ENCODE data around the gene DENND1A.

DENND1A gene

GRCh38 chr9:123571240-123571639 lies 358.7 kb downstream of the DENND1A start:
- no peak overlapping the region for H3K4me3 ChIP-seq (ENCODE audit: insufficient read length, low read depth)
- no peaks in the 10 kb centered on the region for H3K4me1 ChIP-seq (ENCODE audit: insufficient read depth, insufficient read length)
- no peak overlapping the region for H3K9ac ChIP-seq (ENCODE audit: insufficient read length, low read depth)
- peaks cover 10% of the 10 kb centered on the region for H3K9me3 ChIP-seq (ENCODE audit: insufficient read depth, low read length)
- DNase-seq (ENCODE audit: low read depth, low spot score) = no peak
- TF ChIP-seq SUZ12 (IDR thresholded peaks at IDR 0.05; ENCODE audit: extremely low read depth, insufficient read depth, insufficient read length) (no peak), YY1 (IDR thresholded peaks at IDR 0.05; ENCODE audit: insufficient read depth, insufficient read length) (no peak), ZNF274 (IDR thresholded peaks at IDR 0.05; ENCODE audit: low read depth, low read length) (no peak)
- no peaks in the 10 kb centered on the region for H3K27me3 ChIP-seq (ENCODE audit: insufficient read depth, insufficient read length)
- H3K36me3 ChIP-seq (ENCODE audit: insufficient read depth, insufficient read length, low read length) = no peaks in the 10 kb centered on the region

GRCh38 chr9:123568691-123569688 lies 360.9 kb downstream of the DENND1A start:
- Histone ChIP-seq H3K27me3 (ENCODE audit: insufficient read depth, insufficient read length) (no peaks in the 10 kb centered on the region), H3K4me1 (ENCODE audit: insufficient read depth, insufficient read length) (no peaks in the 10 kb centered on the region), H3K9ac (ENCODE audit: insufficient read length, low read depth) (no peak overlapping the region), H3K36me3 (ENCODE audit: insufficient read depth, insufficient read length, low read length) (no peaks in the 10 kb centered on the region), H3K4me3 (ENCODE audit: insufficient read length, low read depth) (no peak overlapping the region), H3K9me3 (ENCODE audit: insufficient read depth, low read length) (0 out of 2 replicates have a peak, but pooled peaks cover 5% of the 10 kb centered on the region)
- TF ChIP-seq SUZ12 (IDR thresholded peaks at IDR 0.05; ENCODE audit: extremely low read depth, insufficient read depth, insufficient read length) = no peak
- no peak for TF ChIP-seq YY1 (IDR thresholded peaks at IDR 0.05; ENCODE audit: insufficient read depth, insufficient read length)
- TF ChIP-seq ZNF274 (IDR thresholded peaks at IDR 0.05; ENCODE audit: low read depth, low read length) = no peak
- no peak for DNase-seq (ENCODE audit: low read depth, low spot score)

DNA sequence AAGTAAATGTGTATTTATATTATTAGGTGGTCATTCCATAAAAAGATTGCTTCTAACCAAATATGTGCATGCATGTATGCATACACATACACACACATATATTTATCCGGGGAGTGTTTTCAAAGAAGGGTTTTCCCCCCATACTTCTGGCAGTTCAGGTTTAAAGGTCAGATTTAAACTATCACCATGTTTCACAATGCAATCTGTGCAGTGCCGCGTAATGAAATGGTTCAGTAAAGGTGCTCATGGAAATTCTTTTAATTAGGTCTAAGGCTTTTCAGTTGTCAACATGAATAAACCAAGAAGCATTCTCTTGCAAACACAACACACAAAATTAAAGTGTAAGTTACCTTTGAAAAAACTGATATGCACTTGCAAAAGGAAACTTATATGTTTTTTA lies 362.9 kb downstream of the DENND1A start:
- H3K27me3 ChIP-seq (ENCODE audit: insufficient read depth, insufficient read length) = no peaks in the 10 kb centered on the region
- no peak overlapping the region for H3K9ac ChIP-seq (ENCODE audit: insufficient read length, low read depth)
- no peaks in the 10 kb centered on the region for H3K36me3 ChIP-seq (ENCODE audit: insufficient read depth, insufficient read length, low read length)
- TF ChIP-seq SUZ12 (IDR thresholded peaks at IDR 0.05; ENCODE audit: extremely low read depth, insufficient read depth, insufficient read length) (no peak), YY1 (IDR thresholded peaks at IDR 0.05; ENCODE audit: insufficient read depth, insufficient read length) (no peak), ZNF274 (IDR thresholded peaks at IDR 0.05; ENCODE audit: low read depth, low read length) (no peak)
- 0 out of 2 replicates have a peak, but pooled peaks cover 5% of the 10 kb centered on the region for H3K9me3 ChIP-seq (ENCODE audit: insufficient read depth, low read length)
- no peak overlapping the region for H3K4me3 ChIP-seq (ENCODE audit: insufficient read length, low read depth)
- DNase-seq (ENCODE audit: low read depth, low spot score) = no peak
- H3K4me1 ChIP-seq (ENCODE audit: insufficient read depth, insufficient read length) = no peaks in the 10 kb centered on the region

GRCh38 chr9:123564652-123565051 lies 365.3 kb downstream of the DENND1A start:
- no peak overlapping the region for H3K9ac ChIP-seq (ENCODE audit: insufficient read length, low read depth)
- TF ChIP-seq SUZ12 (IDR thresholded peaks at IDR 0.05; ENCODE audit: extremely low read depth, insufficient read depth, insufficient read length) (no peak), ZNF274 (IDR thresholded peaks at IDR 0.05; ENCODE audit: low read depth, low read length) (no peak), YY1 (IDR thresholded peaks at IDR 0.05; ENCODE audit: insufficient read depth, insufficient read length) (no peak)
- H3K4me1 ChIP-seq (ENCODE audit: insufficient read depth, insufficient read length) = no peaks in the 10 kb centered on the region
- no peaks in the 10 kb centered on the region for H3K36me3 ChIP-seq (ENCODE audit: insufficient read depth, insufficient read length, low read length)
- H3K4me3 ChIP-seq (ENCODE audit: insufficient read length, low read depth) = no peak overlapping the region
- DNase-seq (ENCODE audit: low read depth, low spot score) = no peak
- no peaks in the 10 kb centered on the region for H3K9me3 ChIP-seq (ENCODE audit: insufficient read depth, low read length)
- H3K27me3 ChIP-seq (ENCODE audit: insufficient read depth, insufficient read length) = no peaks in the 10 kb centered on the region

- no peak overlapping the region for H3K9ac ChIP-seq (ENCODE audit: insufficient read length, low read depth)
- H3K9me3 ChIP-seq (ENCODE audit: insufficient read depth, low read length) = no peaks in the 10 kb centered on the region
- no peaks in the 10 kb centered on the region for H3K4me1 ChIP-seq (ENCODE audit: insufficient read depth, insufficient read length)
- H3K27me3 ChIP-seq (ENCODE audit: insufficient read depth, insufficient read length) = no peaks in the 10 kb centered on the region
- no peak for DNase-seq (ENCODE audit: low read depth, low spot score)
- H3K36me3 ChIP-seq (ENCODE audit: insufficient read depth, insufficient read length, low read length) = no peaks in the 10 kb centered on the region
- H3K4me3 ChIP-seq (ENCODE audit: insufficient read length, low read depth) = no peak overlapping the region
- no peak for TF ChIP-seq YY1 (IDR thresholded peaks at IDR 0.05; ENCODE audit: insufficient read depth, insufficient read length)
- no peak for TF ChIP-seq ZNF274 (IDR thresholded peaks at IDR 0.05; ENCODE audit: low read depth, low read length)
- TF ChIP-seq SUZ12 (IDR thresholded peaks at IDR 0.05; ENCODE audit: extremely low read depth, insufficient read depth, insufficient read length) = no peak
Observed at GRCh38 chr9:123562844-123563346, 367.0 kb downstream of the DENND1A start.

DNA sequence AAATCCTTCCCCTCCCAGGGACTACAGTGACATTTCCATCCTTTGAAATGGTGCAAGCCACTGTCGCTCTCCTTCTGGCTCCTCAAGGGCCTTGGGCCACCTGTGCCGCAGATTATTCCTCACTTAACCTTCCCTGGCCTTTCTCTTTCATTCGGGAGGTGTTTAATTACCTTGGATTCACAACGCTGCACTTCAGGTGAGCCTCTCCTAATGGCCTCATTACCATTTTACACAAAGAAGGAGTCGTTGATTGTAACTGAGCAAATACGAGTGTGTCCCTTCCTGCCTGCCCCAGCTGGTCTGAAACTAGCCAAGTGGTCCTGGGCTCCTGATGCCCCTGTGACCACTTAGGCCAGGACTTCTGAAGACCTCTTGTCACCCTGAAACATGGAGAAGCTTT lies 368.9 kb downstream of the DENND1A start:
- Histone ChIP-seq H3K27me3 (ENCODE audit: insufficient read depth, insufficient read length) (no peaks in the 10 kb centered on the region), H3K36me3 (ENCODE audit: insufficient read depth, insufficient read length, low read length) (peaks cover 3% of the 10 kb centered on the region), H3K4me3 (ENCODE audit: insufficient read length, low read depth) (no peak overlapping the region), H3K9me3 (ENCODE audit: insufficient read depth, low read length) (no peaks in the 10 kb centered on the region), H3K9ac (ENCODE audit: insufficient read length, low read depth) (no peak overlapping the region), H3K4me1 (ENCODE audit: insufficient read depth, insufficient read length) (no peaks in the 10 kb centered on the region)
- DNase-seq (ENCODE audit: low read depth, low spot score) = peak; percentile 20
- TF ChIP-seq YY1 (IDR thresholded peaks at IDR 0.05; ENCODE audit: insufficient read depth, insufficient read length) = no peak
- TF ChIP-seq ZNF274 (IDR thresholded peaks at IDR 0.05; ENCODE audit: low read depth, low read length) = no peak
- no peak for TF ChIP-seq SUZ12 (IDR thresholded peaks at IDR 0.05; ENCODE audit: extremely low read depth, insufficient read depth, insufficient read length)

Data from NT2/D1 (cell line).